Neural cell (in vitro differentiated cells): Measurements from ENCODE around the gene FTCD. TPM values are rescaled to one million over a fixed set of nuclear protein-coding genes. Genes with fewer than 3 reads are reported as not detected.

Experiments used
- H2AFZ ChIP-seq: fragments of 200-600, 300-800 bp; sonication (generic), shearing (Covaris generic); 2 replicates; pipeline ENCODE4 v1.6.0; 2014; ENCODE audit warnings: low read depth, mild to moderate bottlenecking, antibody characterized with exemption, low read length, moderate library complexity
- H3F3A ChIP-seq: fragments of 200-600 bp; shearing (Covaris generic); 2 replicates; pipeline ENCODE4 v1.6.1; 2016; ENCODE audit warnings: mild to moderate bottlenecking, moderate library complexity, mixed read lengths, antibody characterized with exemption, low read length; ENCODE audit not compliant: insufficient read depth, poor library complexity, severe bottlenecking
- H3K27ac ChIP-seq: fragments of 200-600, 300-800 bp; sonication (generic), shearing (Covaris generic); 2 replicates; pipeline ENCODE4 v1.5.1; 2014; ENCODE audit warnings: mild to moderate bottlenecking, low read length, moderate library complexity
- H3K27me3 ChIP-seq: fragments of 300-800, 200-600 bp; sonication (generic), shearing (Covaris generic); 2 replicates; pipeline ENCODE4 v1.6.0; 2014; ENCODE audit warnings: mild to moderate bottlenecking, low read depth, low read length, moderate library complexity; ENCODE audit not compliant: insufficient read depth
- H3K36me3 ChIP-seq: fragments of 300-800, 200-600 bp; sonication (generic), shearing (Covaris generic); 2 replicates; pipeline ENCODE4 v1.5.1; 2014; ENCODE audit warnings: mild to moderate bottlenecking, antibody characterized with exemption, low read length, moderate library complexity; ENCODE audit not compliant: insufficient read depth
- H3K4me2 ChIP-seq: fragments of 300-800, 200-600 bp; sonication (generic), shearing (Covaris generic); 2 replicates; pipeline ENCODE4 v1.6.0; 2014; ENCODE audit warnings: mild to moderate bottlenecking, low read length
- H3K4me3 ChIP-seq: fragments of 300-800, 200-600 bp; sonication (generic), shearing (Covaris generic); 2 replicates; pipeline ENCODE4 v1.5.1; 2014; ENCODE audit warnings: mild to moderate bottlenecking, low read length, moderate library complexity
- H3K79me2 ChIP-seq: fragments of 200-600 bp; shearing (Covaris generic); replicated peaks from 2 replicates; pipeline ENCODE4 v1.6.0; 2014; ENCODE audit warnings: mild to moderate bottlenecking, low read length, moderate library complexity; ENCODE audit not compliant: insufficient read depth
- H3K9ac ChIP-seq: fragments of 300-800, 200-600 bp; sonication (generic), shearing (Covaris generic); 2 replicates; pipeline ENCODE4 v1.6.1; 2016; ENCODE audit warnings: mild to moderate bottlenecking, low read length, mixed read lengths
- H3K9me2 ChIP-seq: fragments of 200-600 bp; shearing (Covaris generic); 2 replicates; pipeline ENCODE4 v1.6.1; 2016; ENCODE audit warnings: mild to moderate bottlenecking, low read length, mixed read lengths; ENCODE audit not compliant: insufficient read depth
- H3K9me3 ChIP-seq: fragments of 200-600, 300-800 bp; sonication (generic), shearing (Covaris generic); 2 replicates; pipeline ENCODE4 v1.6.1; 2016; ENCODE audit warnings: mild to moderate bottlenecking, mixed run types, low read length, moderate library complexity, mixed read lengths
- H4K20me1 ChIP-seq: fragments of 200-600 bp; shearing (Covaris generic); 2 replicates; pipeline ENCODE4 v1.6.1; 2016; ENCODE audit warnings: mild to moderate bottlenecking, mixed run types; ENCODE audit not compliant: insufficient read depth
- EP300 ChIP-seq: fragments of 450-650 bp; conservative IDR thresholded peaks from 2 replicates; pipeline ENCODE4 v1.6.1; 2014; ENCODE audit warnings: antibody characterized with exemption, mild to moderate bottlenecking, moderate library complexity; ENCODE audit not compliant: poor library complexity, severe bottlenecking
- EZH2 ChIP-seq: fragments of 200-600, 300-800 bp; shearing (Covaris generic), sonication (generic); IDR thresholded peaks from 2 replicates; pipeline ENCODE4 v1.6.1; 2014; ENCODE audit warnings: antibody characterized with exemption, low read length, borderline replicate concordance, mild to moderate bottlenecking; ENCODE audit not compliant: insufficient read depth, poor library complexity, severe bottlenecking
- MXI1 ChIP-seq: fragments of 450-650 bp; conservative IDR thresholded peaks from 2 replicates; pipeline ENCODE4 v1.6.1; 2014; ENCODE audit warnings: antibody characterized with exemption, mild to moderate bottlenecking; ENCODE audit not compliant: poor library complexity, severe bottlenecking
- POLR2AphosphoS5 ChIP-seq: IDR thresholded peaks from 2 replicates; pipeline ENCODE4 v1.6.1; 2012
- RAD21 ChIP-seq: fragments of 450-650 bp; conservative IDR thresholded peaks from 2 replicates; pipeline ENCODE4 v1.6.1; 2014; ENCODE audit warnings: antibody characterized with exemption, mild to moderate bottlenecking, moderate library complexity
- SMC3 ChIP-seq: fragments of 450-650 bp; conservative IDR thresholded peaks from 2 replicates; pipeline ENCODE4 v1.6.1; 2014; ENCODE audit warnings: antibody characterized with exemption, mild to moderate bottlenecking, moderate library complexity; ENCODE audit not compliant: poor library complexity
- TAF1 ChIP-seq: IDR thresholded peaks from 2 replicates; pipeline ENCODE4 v1.6.1; 2012; ENCODE audit warnings: low read depth
- polyA plus RNA-seq: library from polyadenylated mRNA; depleted of rRNA; stranded (reverse); fragments of >200 nt; gene quantifications from 2 replicates; pipeline ENCODE4 v1.2.3, GENCODE V29; 2014
- TF ChIP-seq, protein P1 (sequence below): IDR thresholded peaks from 2 replicates; pipeline ENCODE4 v1.6.1; 2012; ENCODE audit warnings: borderline replicate concordance
- TF ChIP-seq, protein P2 (sequence below): fragments of 450-650 bp; IDR thresholded peaks from 2 replicates; pipeline ENCODE4 v1.5.1; 2014; ENCODE audit warnings: antibody characterized with exemption, mild to moderate bottlenecking, moderate library complexity; ENCODE audit not compliant: poor library complexity, severe bottlenecking

The FTCD gene
- polyA plus RNA-seq, 1 donor from 2014 or later, result 2.0 TPM

DNA sequence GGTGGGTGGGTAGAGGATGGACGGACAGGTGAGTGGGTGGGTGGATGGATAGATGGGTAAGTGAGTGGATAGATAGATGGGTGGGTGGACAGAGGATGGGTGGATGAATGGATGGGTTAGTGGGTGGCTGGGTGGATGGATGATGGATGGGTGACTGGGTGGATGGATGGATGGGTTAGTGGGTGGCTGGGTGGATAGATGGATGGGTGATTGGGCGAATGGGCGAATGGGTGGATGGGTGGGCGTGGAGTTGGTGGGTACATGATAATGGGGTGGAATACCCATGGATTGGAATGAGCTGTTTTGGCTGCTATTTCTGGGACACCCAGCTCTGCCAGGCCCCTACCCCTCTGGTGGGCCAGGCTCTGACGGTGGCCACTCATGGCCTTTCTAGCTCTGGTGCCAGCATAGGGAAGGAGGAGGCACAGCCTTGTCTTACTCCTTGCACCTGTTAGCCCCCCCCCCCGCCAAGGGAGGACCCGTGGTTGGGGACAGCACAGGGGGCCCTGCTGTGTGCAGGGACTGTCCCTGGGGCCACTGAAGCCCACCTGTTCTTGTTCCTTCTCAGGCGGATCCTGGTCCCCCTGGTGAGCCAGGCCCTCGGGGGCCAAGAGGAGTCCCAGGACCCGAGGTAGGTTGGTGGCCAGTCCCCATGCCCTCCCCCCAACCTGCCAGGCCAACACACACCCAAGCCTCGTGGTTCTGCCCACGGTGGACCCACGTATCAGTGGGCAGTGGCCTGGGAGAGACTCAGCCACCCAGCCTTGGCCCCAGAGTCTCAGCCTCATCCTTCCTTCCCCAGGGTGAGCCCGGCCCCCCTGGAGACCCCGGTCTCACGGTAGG is 31.1 kb downstream of the FTCD start:
- Histone ChIP-seq H3K79me2 (no peaks in the 10 kb centered on the region), H3K36me3 (no peaks in the 10 kb centered on the region), H3K4me2 (no peak overlapping the region), H4K20me1 (no peaks in the 10 kb centered on the region), H2AFZ (no peak overlapping the region), H3K27ac (no peak overlapping the region), H3K4me3 (no peak overlapping the region), H3K9ac (no peak overlapping the region), H3K9me3 (no peaks in the 10 kb centered on the region), H3K27me3 (no peaks in the 10 kb centered on the region), H3K9me2 (no peaks in the 10 kb centered on the region), H3F3A (no peaks in the 10 kb centered on the region)
- no peak for TF ChIP-seq SMC3
- TF ChIP-seq POLR2AphosphoS5, result no peak
- TF ChIP-seq MXI1, result no peak
- no peak for TF ChIP-seq RAD21

DNA sequence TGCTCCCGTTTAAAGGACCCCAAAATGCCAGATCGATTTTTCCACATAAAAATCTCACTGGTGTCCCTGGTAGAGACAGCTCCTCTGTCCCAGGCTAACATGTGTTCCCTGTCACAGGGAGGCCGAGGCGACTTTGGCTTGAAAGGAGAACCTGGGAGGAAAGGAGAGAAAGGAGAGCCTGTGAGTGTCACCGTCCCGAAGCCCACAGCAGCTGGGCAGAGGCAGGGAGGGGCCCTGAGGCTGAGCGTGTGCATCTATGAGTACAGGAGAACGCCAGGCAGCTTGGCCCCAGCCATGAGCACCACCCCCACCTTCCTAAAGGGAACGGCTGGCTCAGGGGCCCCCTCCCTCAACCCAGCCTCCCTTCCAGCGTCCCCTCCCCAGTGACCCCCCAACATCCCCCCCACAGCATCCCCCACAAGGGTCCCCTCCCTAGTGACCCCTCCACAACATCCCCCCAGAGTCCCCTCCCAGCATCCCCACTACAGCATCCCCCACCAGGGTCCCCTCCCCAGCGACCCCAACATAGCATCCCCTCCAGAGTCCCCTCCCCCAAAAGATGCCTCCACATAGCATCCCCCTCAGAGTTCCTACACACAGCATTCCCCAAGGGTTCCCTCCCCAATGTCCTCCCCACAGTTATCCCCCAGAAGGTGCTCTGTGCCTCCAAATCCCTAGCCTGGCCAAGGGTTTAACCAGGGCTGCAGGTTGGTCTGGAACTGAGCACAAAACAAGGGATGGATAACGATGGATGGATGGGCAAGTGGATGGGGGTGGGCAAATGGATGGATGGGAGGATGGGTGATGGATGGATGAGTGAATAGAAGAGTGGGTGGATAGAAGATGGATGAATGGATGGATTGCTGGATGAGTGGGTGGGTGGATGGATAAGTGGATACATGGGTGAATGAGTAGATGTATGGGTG is 32.4 kb downstream of the FTCD start:
- Histone ChIP-seq H3K27me3 (no peaks in the 10 kb centered on the region), H3K9me2 (no peaks in the 10 kb centered on the region), H3F3A (no peaks in the 10 kb centered on the region), H4K20me1 (no peaks in the 10 kb centered on the region), H3K9me3 (no peaks in the 10 kb centered on the region), H3K4me3 (no peak overlapping the region), H3K4me2 (no peak overlapping the region), H3K36me3 (no peaks in the 10 kb centered on the region), H2AFZ (no peak overlapping the region), H3K79me2 (no peaks in the 10 kb centered on the region), H3K9ac (no peak overlapping the region), H3K27ac (no peak overlapping the region)
- TF ChIP-seq, protein P1, sequence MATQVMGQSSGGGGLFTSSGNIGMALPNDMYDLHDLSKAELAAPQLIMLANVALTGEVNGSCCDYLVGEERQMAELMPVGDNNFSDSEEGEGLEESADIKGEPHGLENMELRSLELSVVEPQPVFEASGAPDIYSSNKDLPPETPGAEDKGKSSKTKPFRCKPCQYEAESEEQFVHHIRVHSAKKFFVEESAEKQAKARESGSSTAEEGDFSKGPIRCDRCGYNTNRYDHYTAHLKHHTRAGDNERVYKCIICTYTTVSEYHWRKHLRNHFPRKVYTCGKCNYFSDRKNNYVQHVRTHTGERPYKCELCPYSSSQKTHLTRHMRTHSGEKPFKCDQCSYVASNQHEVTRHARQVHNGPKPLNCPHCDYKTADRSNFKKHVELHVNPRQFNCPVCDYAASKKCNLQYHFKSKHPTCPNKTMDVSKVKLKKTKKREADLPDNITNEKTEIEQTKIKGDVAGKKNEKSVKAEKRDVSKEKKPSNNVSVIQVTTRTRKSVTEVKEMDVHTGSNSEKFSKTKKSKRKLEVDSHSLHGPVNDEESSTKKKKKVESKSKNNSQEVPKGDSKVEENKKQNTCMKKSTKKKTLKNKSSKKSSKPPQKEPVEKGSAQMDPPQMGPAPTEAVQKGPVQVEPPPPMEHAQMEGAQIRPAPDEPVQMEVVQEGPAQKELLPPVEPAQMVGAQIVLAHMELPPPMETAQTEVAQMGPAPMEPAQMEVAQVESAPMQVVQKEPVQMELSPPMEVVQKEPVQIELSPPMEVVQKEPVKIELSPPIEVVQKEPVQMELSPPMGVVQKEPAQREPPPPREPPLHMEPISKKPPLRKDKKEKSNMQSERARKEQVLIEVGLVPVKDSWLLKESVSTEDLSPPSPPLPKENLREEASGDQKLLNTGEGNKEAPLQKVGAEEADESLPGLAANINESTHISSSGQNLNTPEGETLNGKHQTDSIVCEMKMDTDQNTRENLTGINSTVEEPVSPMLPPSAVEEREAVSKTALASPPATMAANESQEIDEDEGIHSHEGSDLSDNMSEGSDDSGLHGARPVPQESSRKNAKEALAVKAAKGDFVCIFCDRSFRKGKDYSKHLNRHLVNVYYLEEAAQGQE, result no peak

DNA sequence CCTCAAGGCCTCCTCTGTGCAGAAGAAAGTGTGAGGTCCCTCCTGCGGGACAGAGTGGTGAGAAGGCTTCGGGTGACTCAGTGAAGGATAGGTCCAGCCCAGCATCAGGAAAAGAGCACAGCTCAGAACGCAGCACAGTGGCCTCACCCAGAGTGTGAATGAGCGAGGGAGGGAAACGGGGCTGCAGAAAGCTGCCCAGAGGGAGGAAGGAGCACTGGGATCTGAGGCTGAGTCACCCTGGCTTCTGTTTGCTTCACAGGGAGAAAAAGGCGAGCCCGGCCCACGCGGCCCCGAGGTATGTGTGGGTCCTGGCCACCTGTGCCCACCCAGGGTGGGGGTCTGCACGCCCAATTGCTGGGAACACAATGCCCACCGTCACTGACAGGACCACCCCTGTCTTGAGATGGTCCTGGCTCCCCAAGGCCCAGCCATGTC is 33.1 kb downstream of the FTCD start:
- no peak overlapping the region for H2AFZ ChIP-seq
- H3K9ac ChIP-seq, result no peak overlapping the region
- no peaks in the 10 kb centered on the region for H3K9me2 ChIP-seq
- no peaks in the 10 kb centered on the region for H3K27me3 ChIP-seq
- no peak overlapping the region for H3K27ac ChIP-seq
- no peak overlapping the region for H3K4me3 ChIP-seq
- H3K4me2 ChIP-seq, result no peak overlapping the region
- H3K9me3 ChIP-seq, result no peaks in the 10 kb centered on the region
- no peaks in the 10 kb centered on the region for H3K79me2 ChIP-seq
- H4K20me1 ChIP-seq, result no peaks in the 10 kb centered on the region
- H3F3A ChIP-seq, result no peaks in the 10 kb centered on the region
- H3K36me3 ChIP-seq, result no peaks in the 10 kb centered on the region
- no peak for TF ChIP-seq SMC3
- TF ChIP-seq EZH2, result no peak
- no peak for TF ChIP-seq MXI1
- TF ChIP-seq EP300, result no peak
- TF ChIP-seq, protein P2, sequence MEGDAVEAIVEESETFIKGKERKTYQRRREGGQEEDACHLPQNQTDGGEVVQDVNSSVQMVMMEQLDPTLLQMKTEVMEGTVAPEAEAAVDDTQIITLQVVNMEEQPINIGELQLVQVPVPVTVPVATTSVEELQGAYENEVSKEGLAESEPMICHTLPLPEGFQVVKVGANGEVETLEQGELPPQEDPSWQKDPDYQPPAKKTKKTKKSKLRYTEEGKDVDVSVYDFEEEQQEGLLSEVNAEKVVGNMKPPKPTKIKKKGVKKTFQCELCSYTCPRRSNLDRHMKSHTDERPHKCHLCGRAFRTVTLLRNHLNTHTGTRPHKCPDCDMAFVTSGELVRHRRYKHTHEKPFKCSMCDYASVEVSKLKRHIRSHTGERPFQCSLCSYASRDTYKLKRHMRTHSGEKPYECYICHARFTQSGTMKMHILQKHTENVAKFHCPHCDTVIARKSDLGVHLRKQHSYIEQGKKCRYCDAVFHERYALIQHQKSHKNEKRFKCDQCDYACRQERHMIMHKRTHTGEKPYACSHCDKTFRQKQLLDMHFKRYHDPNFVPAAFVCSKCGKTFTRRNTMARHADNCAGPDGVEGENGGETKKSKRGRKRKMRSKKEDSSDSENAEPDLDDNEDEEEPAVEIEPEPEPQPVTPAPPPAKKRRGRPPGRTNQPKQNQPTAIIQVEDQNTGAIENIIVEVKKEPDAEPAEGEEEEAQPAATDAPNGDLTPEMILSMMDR, result no peak
- TF ChIP-seq TAF1, result no peak
- TF ChIP-seq RAD21, result no peak
- TF ChIP-seq, protein P1, result no peak
- TF ChIP-seq POLR2AphosphoS5, result no peak
